COR-L47 (cell line): ENCODE results near the gene ACAN.
A peak's percentile ranks its signal among the peaks of the same experiment; 100 is the strongest.

Experiments
- DNase-seq: peaks from one replicate; lab custom pipeline; 2025; lab: John Stamatoyannopoulos, UW

Gene ACAN

GRCh38 chr15:88878720-88879184 lies 75.5 kb downstream of the ACAN start:
- peak; percentile 46 for DNase-seq

GRCh38 chr15:88880944-88881740 lies 77.9 kb downstream of the ACAN start:
- DNase-seq, result no peak

GRCh38 chr15:88881775-88882174 lies 78.5 kb downstream of the ACAN start:
- DNase-seq, result no peak

- DNase-seq, result no peak
These were observed 79.5 kb downstream of the ACAN start for GRCh38 chr15:88882785-88883184.

GRCh38 chr15:88887068-88887580 lies 83.9 kb downstream of the ACAN start:
- DNase-seq, result no peak

GRCh38 chr15:88888719-88889118 lies 85.5 kb downstream of the ACAN start:
- DNase-seq, result no peak

GRCh38 chr15:88890495-88890894 lies 87.3 kb downstream of the ACAN start:
- no peak for DNase-seq

GRCh38 chr15:88891540-88892254 lies 88.5 kb downstream of the ACAN start:
- no peak for DNase-seq

GRCh38 chr15:88894348-88894818 lies 91.1 kb downstream of the ACAN start:
- DNase-seq, result peak; percentile 13

- no peak for DNase-seq
These were observed 91.9 kb downstream of the ACAN start, which contains the start of gene HAPLN3 for GRCh38 chr15:88894819-88895767. Gene HAPLN3 (minus strand): TSS chr15:88895544. CDS start chr15:88887298, 8,246 bp downstream.

- DNase-seq, result no peak
These were observed 93.2 kb downstream of the ACAN start for GRCh38 chr15:88896333-88897033.

GRCh38 chr15:88897142-88897455 lies 93.9 kb downstream of the ACAN start:
- no peak for DNase-seq

- peak; percentile 41 for DNase-seq
These were observed 94.4 kb downstream of the ACAN start for GRCh38 chr15:88897456-88898194.

GRCh38 chr15:88898736-88899135 lies 95.5 kb downstream of the ACAN start:
- no peak for DNase-seq

GRCh38 chr15:88899251-88899650 lies 96.0 kb downstream of the ACAN start:
- no peak for DNase-seq

GRCh38 chr15:88900309-88900981 lies 97.2 kb downstream of the ACAN start:
- no peak for DNase-seq

GRCh38 chr15:88900982-88901418 lies 97.8 kb downstream of the ACAN start:
- no peak for DNase-seq

GRCh38 chr15:88901508-88902220 lies 98.4 kb downstream of the ACAN start:
- DNase-seq, result no peak

- no peak for DNase-seq
These were observed 99.1 kb downstream of the ACAN start for GRCh38 chr15:88902221-88902835.
